ENCODE results near the gene ARMC10.

Gene ARMC10

GRCh38 chr7:103101543-103101942 is 26.6 kb downstream of the ARMC10 start:
- no peak for TF ChIP-seq FOXP2 (optimal IDR thresholded peaks at IDR 0.05; ENCODE audit: borderline replicate concordance, extremely low read depth, extremely low read length, insufficient read depth)
- no peak for TF ChIP-seq TAF1 (IDR thresholded peaks at IDR 0.05; ENCODE audit: borderline replicate concordance, insufficient read depth, low read length)
- TF ChIP-seq, protein P1, sequence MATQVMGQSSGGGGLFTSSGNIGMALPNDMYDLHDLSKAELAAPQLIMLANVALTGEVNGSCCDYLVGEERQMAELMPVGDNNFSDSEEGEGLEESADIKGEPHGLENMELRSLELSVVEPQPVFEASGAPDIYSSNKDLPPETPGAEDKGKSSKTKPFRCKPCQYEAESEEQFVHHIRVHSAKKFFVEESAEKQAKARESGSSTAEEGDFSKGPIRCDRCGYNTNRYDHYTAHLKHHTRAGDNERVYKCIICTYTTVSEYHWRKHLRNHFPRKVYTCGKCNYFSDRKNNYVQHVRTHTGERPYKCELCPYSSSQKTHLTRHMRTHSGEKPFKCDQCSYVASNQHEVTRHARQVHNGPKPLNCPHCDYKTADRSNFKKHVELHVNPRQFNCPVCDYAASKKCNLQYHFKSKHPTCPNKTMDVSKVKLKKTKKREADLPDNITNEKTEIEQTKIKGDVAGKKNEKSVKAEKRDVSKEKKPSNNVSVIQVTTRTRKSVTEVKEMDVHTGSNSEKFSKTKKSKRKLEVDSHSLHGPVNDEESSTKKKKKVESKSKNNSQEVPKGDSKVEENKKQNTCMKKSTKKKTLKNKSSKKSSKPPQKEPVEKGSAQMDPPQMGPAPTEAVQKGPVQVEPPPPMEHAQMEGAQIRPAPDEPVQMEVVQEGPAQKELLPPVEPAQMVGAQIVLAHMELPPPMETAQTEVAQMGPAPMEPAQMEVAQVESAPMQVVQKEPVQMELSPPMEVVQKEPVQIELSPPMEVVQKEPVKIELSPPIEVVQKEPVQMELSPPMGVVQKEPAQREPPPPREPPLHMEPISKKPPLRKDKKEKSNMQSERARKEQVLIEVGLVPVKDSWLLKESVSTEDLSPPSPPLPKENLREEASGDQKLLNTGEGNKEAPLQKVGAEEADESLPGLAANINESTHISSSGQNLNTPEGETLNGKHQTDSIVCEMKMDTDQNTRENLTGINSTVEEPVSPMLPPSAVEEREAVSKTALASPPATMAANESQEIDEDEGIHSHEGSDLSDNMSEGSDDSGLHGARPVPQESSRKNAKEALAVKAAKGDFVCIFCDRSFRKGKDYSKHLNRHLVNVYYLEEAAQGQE (IDR thresholded peaks at IDR 0.05; ENCODE audit: insufficient read depth in 1 of 2, low read depth in 2 of 2, low read length in 2 of 2) = no peak
- no peak for TF ChIP-seq POLR2AphosphoS5 (IDR thresholded peaks at IDR 0.05; ENCODE audit: low read depth, low read length)
- TF ChIP-seq SIN3A (IDR thresholded peaks at IDR 0.05; ENCODE audit: borderline replicate concordance, insufficient read depth, low read length) = no peak

- TF ChIP-seq FOXP2 (optimal IDR thresholded peaks at IDR 0.05; ENCODE audit: borderline replicate concordance, extremely low read depth, extremely low read length, insufficient read depth) (no peak), SIN3A (IDR thresholded peaks at IDR 0.05; ENCODE audit: borderline replicate concordance, insufficient read depth, low read length) (no peak), TAF1 (IDR thresholded peaks at IDR 0.05; ENCODE audit: borderline replicate concordance, insufficient read depth, low read length) (no peak), POLR2AphosphoS5 (IDR thresholded peaks at IDR 0.05; ENCODE audit: low read depth, low read length) (no peak)
- TF ChIP-seq, protein P1 (IDR thresholded peaks at IDR 0.05; ENCODE audit: insufficient read depth in 1 of 2, low read depth in 2 of 2, low read length in 2 of 2) = no peak
Measured at GRCh38 chr7:103106005-103106702, 31.2 kb downstream of the ARMC10 start.

- TF ChIP-seq FOXP2 (optimal IDR thresholded peaks at IDR 0.05; ENCODE audit: borderline replicate concordance, extremely low read depth, extremely low read length, insufficient read depth) (no peak), TAF1 (IDR thresholded peaks at IDR 0.05; ENCODE audit: borderline replicate concordance, insufficient read depth, low read length) (no peak), SIN3A (IDR thresholded peaks at IDR 0.05; ENCODE audit: borderline replicate concordance, insufficient read depth, low read length) (no peak), POLR2AphosphoS5 (IDR thresholded peaks at IDR 0.05; ENCODE audit: low read depth, low read length) (no peak)
- TF ChIP-seq, protein P1 (IDR thresholded peaks at IDR 0.05; ENCODE audit: insufficient read depth in 1 of 2, low read depth in 2 of 2, low read length in 2 of 2) = no peak
Measured at GRCh38 chr7:103113164-103113563, 38.2 kb downstream of the ARMC10 start.

DNA sequence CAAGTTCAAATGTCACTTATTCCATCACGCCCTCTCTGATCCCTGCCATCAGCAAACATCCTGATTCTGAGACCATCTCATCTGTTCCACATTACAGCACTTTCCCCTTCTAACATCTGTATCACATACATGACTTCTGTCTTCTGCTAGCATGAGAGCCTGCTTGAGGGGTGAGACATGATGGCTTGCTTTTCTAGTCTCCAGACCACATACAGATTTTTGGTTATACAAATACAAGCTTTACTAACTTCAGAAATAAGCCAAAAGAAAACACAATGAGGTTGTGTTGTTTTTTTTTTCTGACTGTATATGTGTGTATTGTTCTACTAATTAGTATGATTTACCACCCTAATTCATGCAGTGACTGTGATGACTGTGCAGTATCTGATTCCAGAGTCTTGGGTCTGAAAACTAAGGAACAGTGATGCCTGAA is 39.7 kb downstream of the ARMC10 start:
- no peak for TF ChIP-seq FOXP2 (optimal IDR thresholded peaks at IDR 0.05; ENCODE audit: borderline replicate concordance, extremely low read depth, extremely low read length, insufficient read depth)
- no peak for TF ChIP-seq SIN3A (IDR thresholded peaks at IDR 0.05; ENCODE audit: borderline replicate concordance, insufficient read depth, low read length)
- TF ChIP-seq POLR2AphosphoS5 (IDR thresholded peaks at IDR 0.05; ENCODE audit: low read depth, low read length) = no peak
- TF ChIP-seq, protein P1 (IDR thresholded peaks at IDR 0.05; ENCODE audit: insufficient read depth in 1 of 2, low read depth in 2 of 2, low read length in 2 of 2) = no peak
- no peak for TF ChIP-seq TAF1 (IDR thresholded peaks at IDR 0.05; ENCODE audit: borderline replicate concordance, insufficient read depth, low read length)
